Measurements from ENCODE around the gene RGS9. TPM values are rescaled to one million over a fixed set of nuclear protein-coding genes. Genes with fewer than 3 reads are reported as not detected.

The RGS9 gene
- total RNA-seq, 1 experiment from 2014 or later: 8.6 TPM

- no peak for DNase-seq (ENCODE audit: low read depth, low spot score)
- CTCF ChIA-PET: no interaction called here
- Histone ChIP-seq H3K27me3 (ENCODE audit: insufficient read depth, low read length) (no peaks in the 10 kb centered on the region), H3K9me2 (ENCODE audit: insufficient read depth) (no peaks in the 10 kb centered on the region), H3K36me3 (ENCODE audit: control insufficient read depth in 1 of 2, insufficient read depth in 2 of 2, low read length in 2 of 2) (no peaks in the 10 kb centered on the region), H2AFZ (ENCODE audit: low read depth, low read length, poor library complexity, severe bottlenecking) (no peak overlapping the region), H4K20me1 (ENCODE audit: insufficient read depth) (no peaks in the 10 kb centered on the region), H3K27ac (ENCODE audit: low read depth, low read length) (no peak overlapping the region), H3K4me3 (replicated peaks in 1 of 2; ENCODE audit: low read depth in 1 of 2, low read length in 2 of 2) (no peak overlapping the region), H3K4me2 (ENCODE audit: low read length) (no peak overlapping the region), H3K79me2 (ENCODE audit: insufficient read depth, low read length) (no peaks in the 10 kb centered on the region), H3K9me3 (ENCODE audit: control insufficient read depth in 1 of 2, insufficient read depth in 1 of 2, low read depth in 1 of 2, low read length in 2 of 2) (no peaks in the 10 kb centered on the region), H3K9ac (ENCODE audit: low read length) (no peak overlapping the region), H3K4me1 (ENCODE audit: control insufficient read depth in 1 of 2, insufficient read depth in 2 of 2, low read length in 2 of 2) (peaks cover 0 to 3% of the 10 kb centered on the region in 2 experiments; a peak in 2 of 4 replicates)
- intact Hi-C loops (cut with micrococcal nuclease): no loop called here
- BruUV-seq (replicated peaks): no TSS peak
- RAD21 ChIA-PET (ENCODE audit: low non-redundant PET in 1 of 2, low total read pairs in 2 of 2, uncharacterized antibody in 2 of 2, unreplicated experiment in 2 of 2): no interaction called here
- ATAC-seq: no peak
- POLR2A ChIA-PET: no interaction called here
- TF ChIP-seq CTCF (IDR thresholded peaks at IDR 0.05 in 2 of 3, conservative IDR thresholded peaks at IDR 0.05 in 1 of 3; ENCODE audit: borderline replicate concordance in 1 of 3, insufficient read depth in 1 of 3, low read depth in 2 of 3, low read length in 2 of 3) (no peak), POLR2AphosphoS5 (IDR thresholded peaks at IDR 0.05; ENCODE audit: low read depth, low read length) (no peak), SIN3A (IDR thresholded peaks at IDR 0.05; ENCODE audit: low read depth) (no peak), EGR1 (IDR thresholded peaks at IDR 0.05; ENCODE audit: low read depth) (no peak), ZFX (IDR thresholded peaks at IDR 0.05) (no peak), POLR2A (IDR thresholded peaks at IDR 0.05; ENCODE audit: borderline replicate concordance, extremely low read depth, insufficient read depth, insufficient read length) (no peak), CEBPB (IDR thresholded peaks at IDR 0.05; ENCODE audit: low read depth) (no peak), SP1 (IDR thresholded peaks at IDR 0.05; ENCODE audit: low read depth) (no peak), ELF1 (IDR thresholded peaks at IDR 0.05; ENCODE audit: borderline replicate concordance, low read depth) (no peak), EZH2phosphoT487 (IDR thresholded peaks at IDR 0.05; ENCODE audit: borderline replicate concordance) (no peak), ZBTB33 (IDR thresholded peaks at IDR 0.05; ENCODE audit: extremely low read depth, insufficient replicate concordance, low read length) (no peak), FOSL1 (IDR thresholded peaks at IDR 0.05; ENCODE audit: low read depth) (no peak), ATF3 (IDR thresholded peaks at IDR 0.05) (no peak)
Measured at GRCh38 chr17:65158622-65159021, 21.5 kb downstream of the RGS9 start.
